Subcutaneous abdominal adipose tissue (tissue), 5 donors: ENCODE data around the gene PLCB2.

ENCODE experiments used
- H3K27ac ChIP-seq: one replicate; pipeline ENCODE4 v1.7.0; 2013; ENCODE audit warnings: low read depth, mild to moderate bottlenecking, inconsistent platforms, low read length, moderate library complexity
- H3K27me3 ChIP-seq, 5 donors: one replicate each; pipeline ENCODE4 v1.7.0; 2013; ENCODE audit warnings: low read length in 5 of 5, inconsistent platforms in 1 of 5; ENCODE audit not compliant: control insufficient read depth in 5 of 5, insufficient read depth in 4 of 5
- H3K36me3 ChIP-seq, 5 donors: one replicate each; pipeline ENCODE4 v1.7.0; 2013; ENCODE audit warnings: low read length in 5 of 5; ENCODE audit not compliant: control insufficient read depth in 5 of 5, insufficient read depth in 5 of 5
- H3K4me1 ChIP-seq, 5 donors: one replicate each; pipeline ENCODE4 v1.7.0; 2013; ENCODE audit warnings: low read length in 5 of 5, mild to moderate bottlenecking in 3 of 5, moderate library complexity in 1 of 5; ENCODE audit not compliant: control insufficient read depth in 5 of 5, insufficient read depth in 5 of 5
- H3K4me3 ChIP-seq, 5 donors: one replicate each; pipeline ENCODE4 v1.7.0; 2013; ENCODE audit warnings: low read length in 5 of 5, low read depth in 1 of 5
- H3K9ac ChIP-seq, 5 donors: one replicate each; pipeline ENCODE4 v1.7.0; 2013; ENCODE audit warnings: low read length in 5 of 5, mild to moderate bottlenecking in 4 of 5, moderate library complexity in 3 of 5
- H3K9me3 ChIP-seq, 5 donors: one replicate each; pipeline ENCODE4 v1.7.0; 2013; ENCODE audit warnings: low read length in 5 of 5; ENCODE audit not compliant: control insufficient read depth in 5 of 5
- donor health status: healthy.
- donor health status: healthy.
- donor health status: healthy.
- donor health status: healthy.
- donor health status: healthy.

PLCB2 gene

DNA sequence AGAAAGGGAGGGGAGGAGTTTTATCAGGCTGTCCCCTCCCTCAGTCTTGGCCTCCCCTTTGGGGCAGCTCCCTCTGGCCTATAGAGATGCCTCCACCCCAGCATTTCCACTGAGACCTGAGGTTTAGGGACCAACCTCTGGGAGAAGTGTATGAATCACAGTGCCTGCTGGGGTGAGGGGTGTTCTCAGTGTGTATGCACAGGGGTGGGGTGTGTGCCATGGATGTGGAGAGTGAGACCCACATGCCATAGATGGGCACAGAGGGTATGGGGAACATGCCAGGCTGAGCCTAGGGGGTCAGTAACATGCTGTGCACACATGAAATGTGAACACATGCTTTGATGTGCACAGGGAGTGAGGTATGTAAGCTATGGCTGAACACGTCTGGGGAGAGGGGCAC, 12.4 kb downstream of the PLCB2 start:
- Histone ChIP-seq H3K4me1 (peaks cover 2 to 15% (median 8%) of the 10 kb centered on the region in 5 donors), H3K4me3 (no peak overlapping the region), H3K27ac (no peak overlapping the region), H3K27me3 (peaks cover 0 to 18% (median 3%) of the 10 kb centered on the region in 5 donors), H3K9me3 (peaks cover 0 to 9% (median 2%) of the 10 kb centered on the region in 5 donors), H3K36me3 (peaks cover 0 to 49% (median 3%) of the 10 kb centered on the region in 5 donors), H3K9ac (no peak overlapping the region)

GRCh38 chr15:40293905-40294895, 13.5 kb downstream of the PLCB2 start:
- peaks cover 0 to 18% (median 5%) of the 10 kb centered on the region in 5 donors for H3K27me3 ChIP-seq
- peaks cover 0 to 57% (median 3%) of the 10 kb centered on the region in 5 donors for H3K36me3 ChIP-seq
- peaks cover 2 to 15% (median 8%) of the 10 kb centered on the region in 5 donors for H3K4me1 ChIP-seq
- no peak overlapping the region for H3K9ac ChIP-seq
- H3K4me3 ChIP-seq: no peak overlapping the region
- H3K9me3 ChIP-seq: peaks cover 0 to 5% (median 0%) of the 10 kb centered on the region in 5 donors
- no peak overlapping the region for H3K27ac ChIP-seq

GRCh38 chr15:40293006-40293405, 14.7 kb downstream of the PLCB2 start:
- Histone ChIP-seq H3K27ac (no peak overlapping the region), H3K27me3 (peaks cover 0 to 18% (median 8%) of the 10 kb centered on the region in 5 donors), H3K4me1 (peaks cover 0 to 15% (median 8%) of the 10 kb centered on the region in 5 donors), H3K4me3 (no peak overlapping the region), H3K36me3 (peaks cover 0 to 55% (median 3%) of the 10 kb centered on the region in 5 donors), H3K9me3 (no peaks in the 10 kb centered on the region), H3K9ac (no peak overlapping the region)

DNA sequence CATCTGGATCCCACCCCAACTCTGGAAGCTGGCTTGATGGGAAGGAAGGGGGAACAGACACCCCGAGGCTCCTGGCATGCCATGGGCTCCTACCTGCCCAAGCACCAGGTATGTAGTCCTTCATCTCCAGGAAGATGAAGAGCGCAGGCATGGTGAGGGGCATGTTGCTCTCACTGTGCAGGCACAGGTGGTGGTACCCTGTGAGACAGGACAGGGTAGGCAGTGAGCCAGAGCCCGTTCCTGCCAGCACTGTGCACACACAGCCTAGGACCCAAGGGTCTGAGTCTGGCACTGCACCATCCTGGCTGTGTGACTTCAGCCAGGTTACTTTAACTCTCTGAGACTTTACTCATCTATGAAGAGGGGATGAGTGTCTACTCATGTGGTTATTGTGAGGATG, 15.5 kb downstream of the PLCB2 start:
- Histone ChIP-seq H3K4me1 (peaks cover 0 to 15% (median 8%) of the 10 kb centered on the region in 5 donors), H3K36me3 (peaks cover 0 to 48% (median 2%) of the 10 kb centered on the region in 5 donors), H3K9ac (no peak overlapping the region), H3K4me3 (no peak overlapping the region), H3K27ac (no peak overlapping the region), H3K27me3 (peaks cover 0 to 18% (median 8%) of the 10 kb centered on the region in 5 donors), H3K9me3 (no peaks in the 10 kb centered on the region)

GRCh38 chr15:40290918-40291574, 16.7 kb downstream of the PLCB2 start:
- Histone ChIP-seq H3K4me3 (peak overlapping the region in 4 of 5 donors; percentile 32 to 58 (median 41)), H3K36me3 (peaks cover 0 to 48% (median 2%) of the 10 kb centered on the region in 5 donors), H3K27ac (no peak overlapping the region), H3K27me3 (peaks cover 4 to 18% (median 12%) of the 10 kb centered on the region in 5 donors), H3K9ac (no peak overlapping the region), H3K9me3 (no peaks in the 10 kb centered on the region), H3K4me1 (peaks cover 0 to 22% (median 8%) of the 10 kb centered on the region in 5 donors)

- no peak overlapping the region for H3K27ac ChIP-seq
- no peak overlapping the region for H3K9ac ChIP-seq
- H3K9me3 ChIP-seq: no peaks in the 10 kb centered on the region
- H3K4me3 ChIP-seq: no peak overlapping the region
- H3K36me3 ChIP-seq: peaks cover 0 to 43% (median 2%) of the 10 kb centered on the region in 5 donors
- H3K27me3 ChIP-seq: peaks cover 4 to 17% (median 12%) of the 10 kb centered on the region in 5 donors
- H3K4me1 ChIP-seq: peaks cover 0 to 27% (median 8%) of the 10 kb centered on the region in 5 donors
These were observed 17.2 kb downstream of the PLCB2 start for GRCh38 chr15:40290545-40290917.

DNA sequence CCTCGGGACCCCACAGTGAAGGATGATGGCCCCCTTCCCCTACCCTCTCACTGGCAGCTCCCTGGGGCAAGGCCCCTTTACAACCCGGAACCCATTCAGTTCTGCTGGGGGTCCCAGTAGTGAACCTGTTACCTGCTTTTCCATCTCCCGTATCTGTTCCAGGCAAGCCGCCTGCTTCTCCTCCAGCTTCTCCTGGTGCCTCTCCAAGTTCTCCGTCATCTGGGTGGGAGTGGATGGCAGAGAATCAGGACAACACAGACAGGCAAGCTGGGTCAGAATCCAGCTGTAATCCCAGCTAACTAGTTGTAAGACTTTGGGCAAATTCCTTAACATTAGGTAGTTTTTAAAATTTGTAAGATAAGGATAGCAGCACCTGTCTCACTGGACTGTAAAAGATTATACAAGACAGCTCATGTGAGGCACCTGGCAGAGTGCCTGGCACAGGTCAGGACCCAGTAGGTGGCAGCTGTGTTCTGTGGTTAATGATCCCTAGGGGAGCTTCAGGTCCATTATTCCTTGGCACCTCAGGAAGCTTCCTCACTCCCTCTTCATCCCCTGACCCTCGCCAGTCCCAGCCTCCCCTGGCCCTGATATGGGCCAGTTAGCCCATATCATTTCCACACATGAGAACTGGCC, 18.5 kb downstream of the PLCB2 start:
- Histone ChIP-seq H3K36me3 (peaks cover 0 to 35% (median 2%) of the 10 kb centered on the region in 5 donors), H3K27ac (no peak overlapping the region), H3K4me1 (peaks cover 0 to 34% (median 8%) of the 10 kb centered on the region in 5 donors), H3K9me3 (no peaks in the 10 kb centered on the region), H3K4me3 (no peak overlapping the region), H3K27me3 (peaks cover 4 to 17% (median 11%) of the 10 kb centered on the region in 5 donors), H3K9ac (no peak overlapping the region)

DNA sequence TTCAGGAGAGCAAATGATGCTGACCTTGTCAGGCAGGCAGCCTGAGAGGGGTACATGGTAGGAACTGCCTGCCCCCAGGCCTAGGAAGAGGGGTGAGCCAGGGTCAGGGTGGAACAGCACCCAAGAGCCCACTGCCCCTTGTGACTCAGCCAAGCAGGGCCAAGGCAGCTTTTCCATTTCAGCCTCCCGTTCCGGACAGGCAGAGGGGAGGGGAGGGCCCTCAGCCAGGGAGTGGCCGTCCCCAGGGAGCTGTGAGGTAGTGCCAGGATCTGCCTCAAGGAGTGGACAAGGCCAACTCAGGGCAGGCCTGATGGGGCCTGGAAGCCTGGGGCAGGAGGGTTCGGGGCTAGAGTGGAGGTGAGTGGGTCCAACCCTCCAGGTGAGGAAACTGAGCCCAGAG, 19.8 kb downstream of the PLCB2 start:
- Histone ChIP-seq H3K4me1 (peaks cover 2 to 34% (median 13%) of the 10 kb centered on the region in 5 donors), H3K9ac (no peak overlapping the region), H3K4me3 (no peak overlapping the region), H3K9me3 (no peaks in the 10 kb centered on the region), H3K27me3 (peaks cover 9 to 29% (median 19%) of the 10 kb centered on the region in 5 donors), H3K36me3 (peaks cover 0 to 32% (median 2%) of the 10 kb centered on the region in 5 donors), H3K27ac (no peak overlapping the region)

DNA sequence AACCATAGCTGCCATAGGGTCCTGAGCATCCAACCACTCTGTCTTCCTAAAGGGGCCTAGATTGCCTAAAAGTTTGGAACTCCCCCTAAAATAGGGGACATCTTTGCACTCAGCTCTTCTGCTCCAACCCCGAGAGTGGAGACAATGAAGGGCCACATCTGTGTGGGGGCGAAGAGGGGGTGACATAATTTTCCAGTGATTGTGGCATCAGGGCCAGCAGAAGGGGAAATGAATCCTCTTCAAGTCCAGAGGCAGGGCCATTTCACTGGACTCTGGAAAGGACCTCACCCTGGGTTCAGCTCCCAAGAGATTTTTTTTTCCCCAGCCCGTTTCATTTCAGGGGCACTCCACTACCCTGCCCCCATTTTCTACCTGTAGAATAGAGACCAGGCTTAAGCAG, 20.2 kb downstream of the PLCB2 start:
- no peaks in the 10 kb centered on the region for H3K9me3 ChIP-seq
- no peak overlapping the region for H3K27ac ChIP-seq
- no peak overlapping the region for H3K4me3 ChIP-seq
- peaks cover 0 to 31% (median 2%) of the 10 kb centered on the region in 5 donors for H3K36me3 ChIP-seq
- H3K9ac ChIP-seq: no peak overlapping the region
- H3K4me1 ChIP-seq: peaks cover 2 to 38% (median 18%) of the 10 kb centered on the region in 5 donors
- peaks cover 11 to 32% (median 24%) of the 10 kb centered on the region in 5 donors for H3K27me3 ChIP-seq
